Caki2 (cell line): ENCODE results near the gene MTA1. TPM values are rescaled to one million over a fixed set of nuclear protein-coding genes. Genes with fewer than 3 reads are reported as not detected.
A peak's percentile ranks its signal among the peaks of the same experiment; 100 is the strongest.

Experiments used
- DNase-seq: peaks from one replicate; pipeline ENCODE4 v3.0.0-alpha.2; 2015; ENCODE audit warnings: low read depth
- in situ Hi-C: cut with HindIII; loops from 2 replicates; pipeline ENCODE4 v1.10.0; 2016; ENCODE audit warnings: low sequenced_read_pairs, low pct_unique_long_range_greater_than_20kb, mixed read lengths
- total RNA-seq: library from RNA; depleted of rRNA; stranded (reverse); fragments of >200 nt; shearing (Covaris generic); gene quantifications from 2 replicates; pipeline ENCODE4 v1.2.3, GENCODE V29; 2014; ENCODE audit warnings: low replicate concordance

The MTA1 gene
- total RNA-seq, 1 experiment from 2014 or later = 18.9 TPM

- in situ Hi-C loops = no loop called here
These were observed 33.8 kb upstream of the MTA1 start for GRCh38 chr14:105385698-105386365.

GRCh38 chr14:105386581-105387529 lies 32.8 kb upstream of the MTA1 start:
- DNase-seq = no peak
- in situ Hi-C loops = no loop called here

More at GRCh38 chr14:105385698-105386365, 33.8 kb upstream of the MTA1 start:
- DNase-seq = no peak

- no peak for DNase-seq
- in situ Hi-C loops = no loop called here
These were observed 32.1 kb upstream of the MTA1 start for GRCh38 chr14:105387530-105387922.

GRCh38 chr14:105388110-105388951 lies 31.3 kb upstream of the MTA1 start:
- in situ Hi-C loops = no loop called here
- DNase-seq = no peak

GRCh38 chr14:105388976-105389375 lies 30.7 kb upstream of the MTA1 start:
- DNase-seq = no peak
- in situ Hi-C loops = no loop called here

GRCh38 chr14:105389534-105389933 lies 30.1 kb upstream of the MTA1 start:
- DNase-seq = no peak
- in situ Hi-C loops = no loop called here

DNA sequence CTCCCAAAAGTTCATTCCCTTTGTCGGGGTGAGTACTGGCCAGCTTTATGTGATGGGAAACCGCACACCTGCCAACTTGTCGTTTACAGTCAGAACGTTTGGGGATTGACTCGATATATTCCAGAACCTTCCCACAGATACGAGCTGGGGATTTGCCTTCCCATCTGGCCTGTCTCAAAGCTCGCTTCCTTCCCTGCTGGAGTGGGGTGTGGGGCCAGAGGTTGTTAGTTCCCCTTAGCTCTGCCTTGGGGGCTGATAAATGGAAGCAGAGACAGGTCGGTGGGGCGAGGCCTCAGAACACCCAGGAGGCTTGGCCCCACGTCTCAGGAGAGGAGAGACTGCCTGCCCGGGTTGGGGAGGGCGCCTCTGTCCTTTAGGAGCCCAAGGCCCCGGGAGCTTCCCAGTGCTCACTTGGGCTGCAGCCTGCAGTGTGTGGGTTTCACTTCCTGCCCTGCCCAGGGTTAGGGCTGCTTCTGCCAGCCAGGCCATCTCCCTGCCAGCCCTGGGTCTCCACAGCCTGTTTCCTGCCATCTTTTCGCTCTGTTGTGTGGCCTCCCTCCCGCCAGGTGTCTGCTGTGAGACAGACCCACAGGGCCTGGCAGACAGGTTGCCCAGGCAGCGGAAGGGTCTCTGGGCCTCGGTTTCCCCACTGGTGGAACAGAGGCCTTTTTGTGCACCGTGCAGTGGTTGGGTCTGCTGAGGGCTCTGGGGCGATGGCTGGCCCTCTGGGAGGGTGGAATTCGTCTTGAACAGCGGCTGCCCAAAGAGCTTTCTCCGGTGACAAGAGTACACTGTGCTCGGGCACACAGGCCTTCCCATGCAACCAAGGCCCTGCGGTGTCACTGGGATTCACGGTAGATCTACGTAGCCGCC lies 29.4 kb upstream of the MTA1 start:
- in situ Hi-C loops = no loop called here

DNA sequence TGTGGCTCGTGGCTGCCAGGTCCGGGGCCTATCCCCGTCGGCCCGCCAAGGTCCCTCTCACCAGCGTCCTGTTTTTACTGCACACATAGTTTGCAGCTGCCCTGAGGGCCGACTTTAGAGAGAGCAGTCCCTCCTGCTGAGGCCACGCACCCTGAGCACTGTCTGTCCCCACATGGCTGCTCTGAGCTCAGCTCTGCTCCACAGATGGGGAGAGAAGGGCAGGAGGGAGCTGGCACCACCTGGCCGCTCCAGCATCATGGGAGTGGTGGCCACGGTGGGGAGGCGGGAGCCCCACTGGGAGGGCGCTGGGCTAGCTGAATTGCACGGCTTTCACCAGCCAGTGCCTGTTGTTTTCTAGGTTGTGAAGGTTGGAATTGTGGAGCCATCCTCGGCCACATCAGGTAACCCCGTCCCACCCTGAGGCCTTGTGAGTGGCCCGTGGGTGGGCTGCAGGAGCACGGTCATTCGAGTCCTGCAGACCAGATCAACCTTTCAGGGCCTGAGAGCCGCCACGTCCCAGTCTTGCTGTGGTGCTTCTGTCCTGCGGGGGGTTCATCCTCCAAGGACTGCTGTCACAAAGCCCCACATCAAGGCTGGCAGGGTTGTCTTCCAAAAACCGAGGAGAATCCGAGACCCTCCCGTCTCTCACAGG lies 28.7 kb upstream of the MTA1 start:
- in situ Hi-C loops = no loop called here
- DNase-seq = no peak

More for the DNA sequence above, 29.4 kb upstream of the MTA1 start:
- no peak for DNase-seq

DNA sequence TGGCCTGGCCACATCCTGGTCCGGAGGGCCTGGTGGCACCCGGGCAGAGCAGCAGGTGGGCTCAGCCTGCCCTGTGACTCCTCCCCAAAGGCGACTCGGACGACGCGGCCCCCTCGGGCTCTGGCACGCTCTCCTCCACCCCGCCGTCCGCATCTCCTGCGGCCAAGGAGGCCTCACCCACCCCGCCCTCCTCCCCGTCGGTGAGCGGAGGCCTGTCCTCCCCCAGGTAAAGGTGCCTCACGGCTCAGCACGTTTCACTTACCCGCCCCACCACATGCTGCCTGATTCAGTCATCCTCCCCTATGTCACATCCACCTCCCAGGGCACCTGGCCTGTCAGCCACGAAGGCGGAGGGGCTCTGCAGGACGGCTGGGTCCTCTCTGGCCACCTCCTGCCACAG lies 28.1 kb upstream of the MTA1 start:
- in situ Hi-C loops = no loop called here
- no peak for DNase-seq

- in situ Hi-C loops = no loop called here
- no peak for DNase-seq
These were observed 27.2 kb upstream of the MTA1 start for GRCh38 chr14:105392131-105393090.

DNA sequence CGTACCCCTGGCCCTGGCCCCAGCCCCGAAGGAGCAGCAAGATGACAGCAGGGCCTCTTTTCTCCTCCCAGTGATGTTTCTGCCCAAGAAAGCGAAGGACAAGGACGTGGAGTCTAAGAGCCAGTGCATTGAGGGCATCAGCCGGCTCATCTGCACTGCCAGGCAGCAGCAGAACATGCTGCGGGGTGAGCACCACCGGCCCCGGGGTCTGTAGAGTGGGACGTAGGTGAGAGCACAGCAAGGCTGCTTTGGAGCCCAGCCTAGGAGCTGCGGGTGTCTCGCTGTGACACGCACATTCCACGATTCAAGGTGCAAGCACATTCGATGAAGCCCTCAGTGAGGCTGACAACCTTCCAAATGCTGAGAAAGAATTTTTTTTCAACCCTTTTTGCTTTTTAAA lies 26.5 kb upstream of the MTA1 start:
- DNase-seq = no peak
- in situ Hi-C loops = no loop called here

DNA sequence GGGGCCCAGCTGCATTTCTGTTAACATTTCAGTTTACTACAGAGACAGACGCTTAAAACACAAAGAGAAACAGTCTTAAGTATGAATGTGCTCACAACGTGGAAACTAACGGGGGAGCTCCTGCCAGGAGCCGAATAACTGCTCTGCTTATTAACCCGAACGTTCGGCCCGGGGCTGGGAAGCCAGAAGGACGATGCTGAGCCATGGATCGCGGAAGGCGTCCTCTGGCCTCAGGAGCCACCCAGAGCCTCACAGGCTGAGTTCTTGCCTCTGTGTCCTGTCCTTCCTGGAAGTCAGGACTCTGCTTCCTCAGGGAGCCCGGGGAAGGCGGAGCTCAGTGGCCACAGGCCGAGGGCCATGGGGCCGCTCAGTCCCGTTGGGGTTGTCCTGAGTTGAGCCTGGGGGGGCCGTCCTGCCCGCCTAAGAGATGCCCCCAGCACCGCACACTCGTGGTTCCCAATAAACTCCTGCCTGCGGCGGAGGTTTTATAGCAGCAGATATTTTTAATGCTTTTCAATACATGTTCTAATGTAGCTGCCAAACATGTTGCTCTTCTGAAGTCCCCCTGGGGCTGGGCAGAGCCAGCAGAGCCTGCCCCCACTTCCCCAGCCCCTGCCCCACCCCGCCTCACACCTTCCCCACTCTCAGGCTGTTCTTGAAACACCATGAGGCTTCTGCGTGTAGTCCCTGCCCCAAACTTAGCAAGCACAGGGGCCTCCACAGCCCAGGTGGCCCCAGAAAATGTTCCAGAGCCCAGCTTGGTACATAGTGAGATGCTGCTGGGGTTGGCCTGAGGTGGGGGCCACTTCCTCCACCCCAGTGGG lies 24.7 kb upstream of the MTA1 start:
- in situ Hi-C loops = no loop called here
- DNase-seq = no peak

GRCh38 chr14:105395538-105395854 lies 24.1 kb upstream of the MTA1 start:
- in situ Hi-C loops = no loop called here
- DNase-seq = no peak

- in situ Hi-C loops = no loop called here
- DNase-seq = no peak
These were observed 22.2 kb upstream of the MTA1 start for GRCh38 chr14:105397350-105397931.

DNA sequence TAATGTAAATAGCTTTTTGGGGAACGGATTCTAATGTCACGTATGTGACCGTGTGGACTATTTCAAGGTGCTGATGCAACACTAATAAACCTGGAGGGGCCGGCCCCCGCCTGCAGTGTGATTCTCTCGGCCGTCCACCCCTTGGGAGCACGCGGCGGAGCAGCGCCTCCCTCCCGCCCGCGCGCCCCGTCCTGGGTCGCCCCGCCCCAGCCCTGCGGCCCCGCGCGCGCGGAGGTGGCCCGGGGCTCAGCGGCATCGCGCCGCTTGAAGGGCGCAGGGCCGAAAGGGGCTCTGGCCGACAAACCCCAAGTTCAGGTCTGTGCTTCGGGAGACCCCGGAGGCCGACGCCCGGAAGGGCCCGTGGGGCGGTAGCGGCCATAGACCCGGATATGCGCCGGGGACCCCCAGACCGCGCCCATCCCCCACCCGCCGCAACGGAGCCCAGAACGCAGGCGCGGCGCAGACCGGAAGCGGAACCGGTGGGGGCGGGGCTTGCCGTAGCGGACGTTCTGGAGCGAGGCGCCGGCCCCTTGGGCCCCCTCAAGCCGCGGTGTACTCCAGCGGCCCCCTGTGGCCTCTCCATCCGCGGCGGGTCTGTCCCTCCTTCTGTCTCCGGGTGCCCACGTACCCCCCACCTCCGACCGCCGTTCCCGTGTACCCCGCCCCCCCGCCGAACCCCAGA lies 21.4 kb upstream of the MTA1 start, which contains the start of gene TEX22:
TEX22 (plus strand) TSS at position 495 of the 682 bp plus-strand sequence. CDS start 803 bp downstream, outside the sequence.
- peak; percentile 61 for DNase-seq
- in situ Hi-C loops = no loop called here
